Measurements from ENCODE around the gene SLCO3A1.

GRCh38 chr15:91870876-91871537, 17.5 kb downstream of the SLCO3A1 start:
- TF ChIP-seq POLR2A (IDR thresholded peaks at IDR 0.05), result no peak
- TF ChIP-seq, protein P1, sequence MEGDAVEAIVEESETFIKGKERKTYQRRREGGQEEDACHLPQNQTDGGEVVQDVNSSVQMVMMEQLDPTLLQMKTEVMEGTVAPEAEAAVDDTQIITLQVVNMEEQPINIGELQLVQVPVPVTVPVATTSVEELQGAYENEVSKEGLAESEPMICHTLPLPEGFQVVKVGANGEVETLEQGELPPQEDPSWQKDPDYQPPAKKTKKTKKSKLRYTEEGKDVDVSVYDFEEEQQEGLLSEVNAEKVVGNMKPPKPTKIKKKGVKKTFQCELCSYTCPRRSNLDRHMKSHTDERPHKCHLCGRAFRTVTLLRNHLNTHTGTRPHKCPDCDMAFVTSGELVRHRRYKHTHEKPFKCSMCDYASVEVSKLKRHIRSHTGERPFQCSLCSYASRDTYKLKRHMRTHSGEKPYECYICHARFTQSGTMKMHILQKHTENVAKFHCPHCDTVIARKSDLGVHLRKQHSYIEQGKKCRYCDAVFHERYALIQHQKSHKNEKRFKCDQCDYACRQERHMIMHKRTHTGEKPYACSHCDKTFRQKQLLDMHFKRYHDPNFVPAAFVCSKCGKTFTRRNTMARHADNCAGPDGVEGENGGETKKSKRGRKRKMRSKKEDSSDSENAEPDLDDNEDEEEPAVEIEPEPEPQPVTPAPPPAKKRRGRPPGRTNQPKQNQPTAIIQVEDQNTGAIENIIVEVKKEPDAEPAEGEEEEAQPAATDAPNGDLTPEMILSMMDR (IDR thresholded peaks at IDR 0.05), result no peak
- TF ChIP-seq EP300 (IDR thresholded peaks at IDR 0.05), result no peak
